GM23248 (cell line): ENCODE measurements around the gene TICAM1.
"Not testable (repeated sequence)": the region's sequence is repeated elsewhere in the genome, so short reads cannot be mapped to it uniquely, and the experiment has no call there.

Experiments used
- EZH2 ChIP-seq: fragments of 200-600 bp; sonication (generic); IDR thresholded peaks from 2 replicates; pipeline ENCODE4 v1.6.1; 2018; ENCODE audit warnings: antibody characterized with exemption, mild to moderate bottlenecking; ENCODE audit not compliant: insufficient read depth, poor library complexity, severe bottlenecking
- EZH2phosphoT487 ChIP-seq: fragments of 200-600 bp; sonication (generic); IDR thresholded peaks from 2 replicates; pipeline ENCODE4 v1.6.1; 2018; ENCODE audit warnings: antibody characterized with exemption, moderate library complexity, mild to moderate bottlenecking, low read depth; ENCODE audit not compliant: insufficient read depth

DNA sequence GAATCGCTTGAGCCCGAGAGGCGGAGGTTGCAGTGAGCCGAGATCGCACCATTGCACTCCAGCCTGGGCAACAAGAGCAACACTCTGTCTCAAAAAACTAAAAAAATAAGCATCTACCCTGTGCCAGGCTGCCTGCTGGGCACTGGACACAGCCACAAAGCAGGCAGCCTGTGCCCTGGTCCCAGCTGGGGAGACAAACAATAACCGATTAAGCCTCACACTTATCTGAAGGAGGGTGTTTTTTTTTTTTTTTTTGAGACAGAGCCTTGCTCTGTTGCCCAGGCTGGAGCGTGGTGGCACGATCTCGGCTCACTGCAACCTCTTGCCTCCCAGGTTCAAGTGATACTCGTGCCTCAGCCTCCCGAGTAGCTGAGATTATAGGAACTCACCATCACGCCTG lies 25.0 kb upstream of the TICAM1 start:
- not testable (repeated sequence) for TF ChIP-seq EZH2, EZH2phosphoT487
